PFSK-1 (cell line): ENCODE results near the gene PFKP.

Experiments
- FOXP2 ChIP-seq: optimal IDR thresholded peaks from 2 replicates; pipeline ENCODE3; 2011; ENCODE audit warnings: borderline replicate concordance, control low read depth, inconsistent platforms; ENCODE audit not compliant: insufficient read depth; ENCODE audit errors: extremely low read length, extremely low read depth
- POLR2AphosphoS5 ChIP-seq: IDR thresholded peaks from 2 replicates; pipeline ENCODE4 v1.6.1; 2012; ENCODE audit warnings: low read depth, mild to moderate bottlenecking, control low read depth, low read length, moderate library complexity
- SIN3A ChIP-seq: IDR thresholded peaks from 2 replicates; pipeline ENCODE4 v1.6.1; 2012; ENCODE audit warnings: mild to moderate bottlenecking, low read length, moderate library complexity, borderline replicate concordance; ENCODE audit not compliant: insufficient read depth
- TAF1 ChIP-seq: IDR thresholded peaks from 2 replicates; pipeline ENCODE4 v1.6.1; 2012; ENCODE audit warnings: low read length, control low read depth, borderline replicate concordance; ENCODE audit not compliant: insufficient read depth
- TF ChIP-seq, protein P1 (sequence below), 2 experiments: IDR thresholded peaks; 2 replicates each; pipeline versions ENCODE4 v1.6.1 to v1.8.0; 2011 to 2012; ENCODE audit warnings: low read depth in 2 of 2, low read length in 2 of 2, control low read depth in 1 of 2, inconsistent platforms in 1 of 2, mild to moderate bottlenecking in 1 of 2, moderate library complexity in 1 of 2; ENCODE audit not compliant: insufficient read depth in 1 of 2

DNA sequence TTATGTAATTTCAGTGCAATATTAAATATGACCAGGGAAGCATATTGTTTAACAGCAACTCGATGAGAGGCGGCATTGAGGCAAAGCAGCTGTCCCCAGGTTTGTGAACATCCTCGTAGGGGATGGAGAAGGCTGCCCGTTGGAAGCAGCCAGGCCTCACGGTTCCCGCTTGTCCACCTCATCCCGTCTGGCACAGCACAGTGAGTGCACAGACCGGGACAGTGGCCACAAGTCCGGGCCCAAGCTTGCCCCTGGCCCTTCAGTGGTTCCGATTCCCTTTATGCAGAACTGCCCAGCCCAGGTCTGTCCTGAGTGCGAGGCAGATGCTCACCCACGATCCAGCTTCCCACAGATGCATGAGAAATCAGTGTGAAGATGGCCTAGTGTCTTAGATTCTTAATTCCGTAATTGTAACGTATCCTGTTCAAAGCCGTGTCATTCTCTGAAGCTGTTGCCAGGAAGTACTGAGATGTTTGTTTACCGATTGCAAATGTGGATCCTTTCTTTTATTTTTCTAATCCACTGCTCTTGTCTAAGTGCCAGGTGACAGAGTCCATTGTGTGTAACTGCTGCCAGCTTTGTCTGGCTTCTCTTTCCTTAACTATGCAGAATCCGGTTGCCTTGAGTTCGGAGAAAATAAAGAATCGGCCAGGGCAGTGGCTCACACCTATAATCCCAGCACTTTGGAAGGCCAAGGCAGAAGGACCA is 35.5 kb downstream of the PFKP start:
- TF ChIP-seq POLR2AphosphoS5: no peak
- TF ChIP-seq SIN3A: no peak
- TF ChIP-seq TAF1: no peak
- TF ChIP-seq, protein P1, sequence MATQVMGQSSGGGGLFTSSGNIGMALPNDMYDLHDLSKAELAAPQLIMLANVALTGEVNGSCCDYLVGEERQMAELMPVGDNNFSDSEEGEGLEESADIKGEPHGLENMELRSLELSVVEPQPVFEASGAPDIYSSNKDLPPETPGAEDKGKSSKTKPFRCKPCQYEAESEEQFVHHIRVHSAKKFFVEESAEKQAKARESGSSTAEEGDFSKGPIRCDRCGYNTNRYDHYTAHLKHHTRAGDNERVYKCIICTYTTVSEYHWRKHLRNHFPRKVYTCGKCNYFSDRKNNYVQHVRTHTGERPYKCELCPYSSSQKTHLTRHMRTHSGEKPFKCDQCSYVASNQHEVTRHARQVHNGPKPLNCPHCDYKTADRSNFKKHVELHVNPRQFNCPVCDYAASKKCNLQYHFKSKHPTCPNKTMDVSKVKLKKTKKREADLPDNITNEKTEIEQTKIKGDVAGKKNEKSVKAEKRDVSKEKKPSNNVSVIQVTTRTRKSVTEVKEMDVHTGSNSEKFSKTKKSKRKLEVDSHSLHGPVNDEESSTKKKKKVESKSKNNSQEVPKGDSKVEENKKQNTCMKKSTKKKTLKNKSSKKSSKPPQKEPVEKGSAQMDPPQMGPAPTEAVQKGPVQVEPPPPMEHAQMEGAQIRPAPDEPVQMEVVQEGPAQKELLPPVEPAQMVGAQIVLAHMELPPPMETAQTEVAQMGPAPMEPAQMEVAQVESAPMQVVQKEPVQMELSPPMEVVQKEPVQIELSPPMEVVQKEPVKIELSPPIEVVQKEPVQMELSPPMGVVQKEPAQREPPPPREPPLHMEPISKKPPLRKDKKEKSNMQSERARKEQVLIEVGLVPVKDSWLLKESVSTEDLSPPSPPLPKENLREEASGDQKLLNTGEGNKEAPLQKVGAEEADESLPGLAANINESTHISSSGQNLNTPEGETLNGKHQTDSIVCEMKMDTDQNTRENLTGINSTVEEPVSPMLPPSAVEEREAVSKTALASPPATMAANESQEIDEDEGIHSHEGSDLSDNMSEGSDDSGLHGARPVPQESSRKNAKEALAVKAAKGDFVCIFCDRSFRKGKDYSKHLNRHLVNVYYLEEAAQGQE (IDR thresholded peaks at IDR 0.05; ENCODE audit: insufficient read depth in 1 of 2, low read depth in 2 of 2, low read length in 2 of 2): no peak
- no peak for TF ChIP-seq FOXP2
